Measurements from ENCODE around the gene CADPS2. TPM values are rescaled to one million over a fixed set of nuclear protein-coding genes. Genes with fewer than 3 reads are reported as not detected.

Gene CADPS2
- polyA plus RNA-seq, 1 donor (not counting 4 experiments of a cell fraction or from before 2014, with no cell fraction given): 0.35 TPM

GRCh38 chr7:122622682-122623081, 263.6 kb downstream of the CADPS2 start:
- no peaks in the 10 kb centered on the region for H3K9me3 ChIP-seq (ENCODE audit: control insufficient read depth, low read depth, low read length)
- H2AFZ ChIP-seq (ENCODE audit: control insufficient read depth, low read length): no peak overlapping the region
- H3K9me1 ChIP-seq (ENCODE audit: control insufficient read depth, extremely low read depth, insufficient read depth, low read length): no peaks in the 10 kb centered on the region
- no peak for TF ChIP-seq EZH2 (IDR thresholded peaks at IDR 0.05; ENCODE audit: low read length)
- no peak for TF ChIP-seq CTCF (optimal IDR thresholded peaks at IDR 0.05 in 1 of 3, IDR thresholded peaks at IDR 0.05 in 1 of 3, conservative IDR thresholded peaks at IDR 0.05 in 1 of 3; ENCODE audit: extremely low read depth in 1 of 3, insufficient read depth in 2 of 3, low read length in 3 of 3)
- no peak overlapping the region for H3K4me3 ChIP-seq (ENCODE audit: control insufficient read depth in 2 of 3, extremely low read depth in 1 of 3, insufficient read depth in 2 of 3, low read depth in 1 of 3, low read length in 3 of 3)
- no peaks in the 10 kb centered on the region for H3K36me3 ChIP-seq (ENCODE audit: control insufficient read depth in 2 of 2, extremely low read depth in 1 of 2, insufficient read depth in 2 of 2, low read length in 2 of 2)
- no peak for DNase-seq (ENCODE audit: low read depth, low spot score)
- no peaks in the 10 kb centered on the region for H3K27me3 ChIP-seq (ENCODE audit: control insufficient read depth, extremely low read depth, insufficient read depth, low read length)
- no peaks in the 10 kb centered on the region for H4K20me1 ChIP-seq (ENCODE audit: control insufficient read depth, extremely low read depth, insufficient read depth, low read length)
- H3K4me2 ChIP-seq (ENCODE audit: control insufficient read depth, extremely low read depth, insufficient read depth, low read depth, low read length): no peak overlapping the region
- H3K27ac ChIP-seq (ENCODE audit: control insufficient read depth, insufficient read depth, low read length): no peak overlapping the region
- no peaks in the 10 kb centered on the region for H3K79me2 ChIP-seq (ENCODE audit: control insufficient read depth, insufficient read depth, low read length)
- H3K4me1 ChIP-seq (ENCODE audit: control insufficient read depth, extremely low read depth, insufficient read depth, low read length): no peaks in the 10 kb centered on the region
- no peak for FAIRE-seq
- dilution Hi-C loops (cut with MboI; ENCODE audit: extremely low pct_ligation_motif_present, low sequenced_read_pairs): no loop called here
- no peak overlapping the region for H3K9ac ChIP-seq (ENCODE audit: control insufficient read depth, extremely low read depth, insufficient read depth, low read length)

GRCh38 chr7:122619664-122620063, 266.6 kb downstream of the CADPS2 start:
- H3K4me1 ChIP-seq (ENCODE audit: control insufficient read depth, extremely low read depth, insufficient read depth, low read length): no peaks in the 10 kb centered on the region
- H3K9ac ChIP-seq (ENCODE audit: control insufficient read depth, extremely low read depth, insufficient read depth, low read length): no peak overlapping the region
- no peak overlapping the region for H3K4me3 ChIP-seq (ENCODE audit: control insufficient read depth in 2 of 3, extremely low read depth in 1 of 3, insufficient read depth in 2 of 3, low read depth in 1 of 3, low read length in 3 of 3)
- no peaks in the 10 kb centered on the region for H3K79me2 ChIP-seq (ENCODE audit: control insufficient read depth, insufficient read depth, low read length)
- H3K9me1 ChIP-seq (ENCODE audit: control insufficient read depth, extremely low read depth, insufficient read depth, low read length): no peaks in the 10 kb centered on the region
- dilution Hi-C loops (cut with MboI; ENCODE audit: extremely low pct_ligation_motif_present, low sequenced_read_pairs): no loop called here
- no peaks in the 10 kb centered on the region for H3K36me3 ChIP-seq (ENCODE audit: control insufficient read depth in 2 of 2, extremely low read depth in 1 of 2, insufficient read depth in 2 of 2, low read length in 2 of 2)
- H4K20me1 ChIP-seq (ENCODE audit: control insufficient read depth, extremely low read depth, insufficient read depth, low read length): no peaks in the 10 kb centered on the region
- H3K27me3 ChIP-seq (ENCODE audit: control insufficient read depth, extremely low read depth, insufficient read depth, low read length): no peaks in the 10 kb centered on the region
- H3K27ac ChIP-seq (ENCODE audit: control insufficient read depth, insufficient read depth, low read length): no peak overlapping the region
- no peaks in the 10 kb centered on the region for H3K9me3 ChIP-seq (ENCODE audit: control insufficient read depth, low read depth, low read length)
- FAIRE-seq (no peak), DNase-seq (ENCODE audit: low read depth, low spot score) (no peak)
- H2AFZ ChIP-seq (ENCODE audit: control insufficient read depth, low read length): no peak overlapping the region
- TF ChIP-seq EZH2 (IDR thresholded peaks at IDR 0.05; ENCODE audit: low read length) (no peak), CTCF (optimal IDR thresholded peaks at IDR 0.05 in 1 of 3, IDR thresholded peaks at IDR 0.05 in 1 of 3, conservative IDR thresholded peaks at IDR 0.05 in 1 of 3; ENCODE audit: extremely low read depth in 1 of 3, insufficient read depth in 2 of 3, low read length in 3 of 3) (no peak)
- no peak overlapping the region for H3K4me2 ChIP-seq (ENCODE audit: control insufficient read depth, extremely low read depth, insufficient read depth, low read depth, low read length)

All from keratinocyte (primary cell).